Heart left ventricle (tissue), 13 donors: ENCODE results near the gene TTC16.

Experiments used
- CTCF ChIP-seq, 12 donors: fragments of 200-600 bp; sonication (generic) in 4 of 12; IDR thresholded peaks; one replicate each; pipeline versions ENCODE4 v1.5.0 to v1.8.0; 2018 to 2022; ENCODE audit warnings: antibody characterized with exemption in 12 of 12, mild to moderate bottlenecking in 5 of 12
- POLR2A ChIP-seq, 2 donors: fragments of 450-650 bp; IDR thresholded peaks; one replicate each; pipeline ENCODE4 v1.6.1; 2017; ENCODE audit warnings: antibody characterized with exemption in 2 of 2, mild to moderate bottlenecking in 2 of 2, moderate library complexity in 2 of 2
- donor health status: ischemic (EF 13 %, LVEDD 7.1; RV severe dilation, severe dysfunction).
- donor health status: DM: no; HTN: yes; CAD: no.
- donor health status: DM: no; HTN: no; CAD: no.
- donor health status: ischemic (EF 25% LVEDD 6.9; RV normal size, moderate dysfunction).
- donor health status: ischemic (EF 25% LVEDD 5.7; RV mildly dilated, moderate dysfunction).
- donor health status: ischemic (EF 35%, LVEDD 5.7; RV mildly dilated, moderate dysfunction).
- donor health status: nonischemic (EF 11% LVEDD 7.7; RV severe dilation, severe dysfunction).
- donor health status: DM: yes; HTN: yes; CAD: no.
- donor health status: PGD.
- donor health status: ischemic (EF 29% LVEDD 5.4; RV normal size, mild dysfunction).
- donor health status: nonischemic (EF 23%, LVEDD 6.1; RV moderate dilation, normal function).

GRCh38 chr9:127767410-127767809 lies 51.5 kb downstream of the TTC16 start:
- no peak for TF ChIP-seq POLR2A (IDR thresholded peaks at IDR 0.05)
- no peak for TF ChIP-seq CTCF (IDR thresholded peaks at IDR 0.05)
